ENCODE results near the gene STUB1.

DNA sequence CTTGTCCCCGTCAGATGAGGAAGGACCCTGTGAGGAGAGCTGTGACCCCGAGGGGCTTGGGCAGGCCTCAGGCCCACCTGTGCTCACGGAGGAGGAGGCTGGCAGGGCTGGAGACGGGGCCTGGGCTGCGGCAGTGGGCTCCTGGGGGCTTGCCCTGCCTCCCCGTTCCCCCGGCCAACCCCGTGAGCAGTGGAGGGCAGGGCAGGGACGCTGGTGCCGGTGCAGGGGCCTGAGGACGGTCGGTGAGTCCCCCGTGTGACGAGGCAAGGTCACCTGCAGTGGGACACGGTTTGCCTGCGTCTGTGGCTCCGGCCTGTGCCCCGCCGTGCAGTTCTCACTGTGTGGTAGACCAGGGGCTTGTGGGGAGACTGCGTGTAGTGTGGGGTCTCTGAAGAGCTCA, 20.6 kb upstream of the STUB1 start:
- TF ChIP-seq, protein P1, sequence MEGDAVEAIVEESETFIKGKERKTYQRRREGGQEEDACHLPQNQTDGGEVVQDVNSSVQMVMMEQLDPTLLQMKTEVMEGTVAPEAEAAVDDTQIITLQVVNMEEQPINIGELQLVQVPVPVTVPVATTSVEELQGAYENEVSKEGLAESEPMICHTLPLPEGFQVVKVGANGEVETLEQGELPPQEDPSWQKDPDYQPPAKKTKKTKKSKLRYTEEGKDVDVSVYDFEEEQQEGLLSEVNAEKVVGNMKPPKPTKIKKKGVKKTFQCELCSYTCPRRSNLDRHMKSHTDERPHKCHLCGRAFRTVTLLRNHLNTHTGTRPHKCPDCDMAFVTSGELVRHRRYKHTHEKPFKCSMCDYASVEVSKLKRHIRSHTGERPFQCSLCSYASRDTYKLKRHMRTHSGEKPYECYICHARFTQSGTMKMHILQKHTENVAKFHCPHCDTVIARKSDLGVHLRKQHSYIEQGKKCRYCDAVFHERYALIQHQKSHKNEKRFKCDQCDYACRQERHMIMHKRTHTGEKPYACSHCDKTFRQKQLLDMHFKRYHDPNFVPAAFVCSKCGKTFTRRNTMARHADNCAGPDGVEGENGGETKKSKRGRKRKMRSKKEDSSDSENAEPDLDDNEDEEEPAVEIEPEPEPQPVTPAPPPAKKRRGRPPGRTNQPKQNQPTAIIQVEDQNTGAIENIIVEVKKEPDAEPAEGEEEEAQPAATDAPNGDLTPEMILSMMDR (IDR thresholded peaks at IDR 0.05; ENCODE audit: low read length): no peak
- no peak for TF ChIP-seq EZH2 (IDR thresholded peaks at IDR 0.05; ENCODE audit: borderline replicate concordance, low read length)

All from OCI-LY1 (cell line).